ENCODE data around the gene CDH26.

Gene CDH26

GRCh38 chr20:59958123-59958522 lies at the start of gene CDH26:
CDH26 (plus strand) TSS chr20:59958423; CDS start chr20:59958727, 304 bp downstream.
- no peak for DNase-seq

- no peak for DNase-seq
Observed at GRCh38 chr20:59908855-59909254, 49.4 kb upstream of the CDH26 start.

- no peak for DNase-seq
Observed at GRCh38 chr20:59911041-59911440, 47.2 kb upstream of the CDH26 start.

- no peak for DNase-seq
Observed at GRCh38 chr20:59912609-59913008, 45.6 kb upstream of the CDH26 start.

GRCh38 chr20:59920944-59921343 lies 37.3 kb upstream of the CDH26 start:
- no peak for DNase-seq

GRCh38 chr20:59923514-59923913 lies 34.7 kb upstream of the CDH26 start:
- no peak for DNase-seq

GRCh38 chr20:59925359-59925758 lies 32.9 kb upstream of the CDH26 start:
- DNase-seq: no peak

- DNase-seq: no peak
Observed at GRCh38 chr20:59925899-59926298, 32.3 kb upstream of the CDH26 start.

GRCh38 chr20:59931511-59932312 lies 26.5 kb upstream of the CDH26 start:
- DNase-seq: no peak

GRCh38 chr20:59932616-59933295 lies 25.5 kb upstream of the CDH26 start:
- DNase-seq: no peak

- DNase-seq: peak; percentile 73
Observed at GRCh38 chr20:59933296-59933848, 24.9 kb upstream of the CDH26 start, which contains the start of gene SYCP2. SYCP2 (minus strand) TSS chr20:59933637; CDS start chr20:59922413, 11,224 bp downstream.

- DNase-seq: peak; percentile 87
Observed at GRCh38 chr20:59933849-59934585, 24.2 kb upstream of the CDH26 start.

GRCh38 chr20:59935457-59936185 lies 22.6 kb upstream of the CDH26 start:
- no peak for DNase-seq

- DNase-seq: no peak
Observed at GRCh38 chr20:59936409-59936808, 21.8 kb upstream of the CDH26 start.

GRCh38 chr20:59937150-59937549 lies 21.1 kb upstream of the CDH26 start:
- no peak for DNase-seq

- no peak for DNase-seq
Observed at GRCh38 chr20:59938221-59938620, 20.0 kb upstream of the CDH26 start.

- no peak for DNase-seq
Observed at GRCh38 chr20:59938696-59939051, 19.5 kb upstream of the CDH26 start.

GRCh38 chr20:59939052-59939878 lies 19.0 kb upstream of the CDH26 start:
- no peak for DNase-seq

- DNase-seq: no peak
Observed at GRCh38 chr20:59939879-59940128, 18.4 kb upstream of the CDH26 start.

- DNase-seq: peak; percentile 97
Observed at GRCh38 chr20:59940129-59940955, 17.9 kb upstream of the CDH26 start, which contains the start of the genes FAM217B and PPP1R3D. FAM217B (plus strand) TSS chr20:59940389; CDS start chr20:59943944, 3,555 bp downstream. PPP1R3D (minus strand) TSS chr20:59940305; CDS start chr20:59939931, 374 bp downstream.

GRCh38 chr20:59940956-59941294 lies 17.3 kb upstream of the CDH26 start:
- DNase-seq: no peak

All from right forelimb (tissue), 1 donor.